NK-92 (cell line): ENCODE results near the gene SLFN13.
"Not testable (repeated sequence)": the region's sequence is repeated elsewhere in the genome, so short reads cannot be mapped to it uniquely, and the experiment has no call there.

Experiments used
- DNase-seq: peaks from one replicate; lab custom pipeline; 2025; ENCODE audit not compliant: unreplicated experiment; lab: John Stamatoyannopoulos, UW

SLFN13 gene

DNA sequence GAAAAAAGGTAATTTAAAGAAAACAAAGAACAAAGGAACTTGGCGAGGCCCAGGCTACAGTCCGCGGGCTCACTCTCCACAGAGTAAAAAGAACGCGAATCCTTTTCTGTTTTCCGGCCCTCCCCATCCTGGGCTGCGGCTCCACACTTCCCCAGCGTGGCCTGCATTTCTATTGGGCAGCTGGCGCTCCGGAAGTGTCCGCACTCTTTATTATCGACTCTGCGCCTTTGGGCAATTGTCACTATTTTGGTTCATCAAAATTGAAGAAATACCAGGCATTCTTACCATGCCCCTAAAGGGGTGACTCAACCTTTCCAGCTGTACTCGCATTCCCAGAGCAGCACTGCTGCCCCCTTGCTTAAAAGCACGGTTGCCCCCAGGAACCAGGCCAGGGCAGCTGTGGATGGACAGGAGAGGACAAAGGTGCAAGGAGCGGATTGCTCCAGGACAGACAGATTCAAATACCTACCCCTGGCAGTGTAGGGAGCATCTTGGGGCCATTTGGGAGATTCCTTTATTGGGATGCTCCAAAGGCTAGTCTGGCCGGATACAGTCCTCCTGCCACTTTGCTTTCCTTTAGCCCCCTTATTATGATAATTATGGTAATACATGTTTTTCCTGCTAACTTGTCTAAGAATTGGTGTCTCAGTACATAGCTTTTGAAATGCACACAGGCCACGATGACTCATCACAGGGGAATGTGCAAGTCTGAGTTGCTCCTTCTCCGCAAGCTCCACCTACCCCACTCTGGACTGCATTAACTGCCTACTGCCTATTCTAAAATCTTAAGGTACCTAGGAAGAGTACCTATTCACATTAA, 15.3 kb downstream of the SLFN13 start:
- DNase-seq: no peak

- no peak for DNase-seq
Measured at GRCh38 chr17:35432176-35433074, 16.1 kb downstream of the SLFN13 start, which contains the start of gene SLFN12. TSS of gene SLFN12 (minus strand) at chr17:35432500. CDS start at chr17:35423028, 9,472 bp downstream.

DNA sequence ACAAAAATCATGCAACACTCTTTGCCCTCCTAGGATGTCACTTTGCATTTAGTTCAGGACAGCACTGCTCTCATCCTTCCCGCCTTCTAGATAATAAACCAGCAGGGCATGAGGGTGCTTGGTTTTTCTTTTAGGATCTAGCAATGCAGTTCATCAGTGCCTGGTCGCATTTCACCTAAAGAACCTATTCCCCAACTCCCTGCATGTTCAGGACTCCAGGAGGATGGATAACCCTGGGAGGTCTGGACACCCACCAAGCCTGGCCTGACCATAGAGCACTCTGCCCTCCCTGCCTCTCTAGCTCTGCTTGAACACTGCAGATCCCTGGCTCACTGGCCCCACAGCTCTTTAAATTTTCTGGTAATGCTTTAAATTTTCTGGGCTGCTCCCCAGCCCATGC, 18.9 kb downstream of the SLFN13 start:
- no peak for DNase-seq

- DNase-seq: no peak
Measured at GRCh38 chr17:35428229-35428628, 20.3 kb downstream of the SLFN13 start.

DNA sequence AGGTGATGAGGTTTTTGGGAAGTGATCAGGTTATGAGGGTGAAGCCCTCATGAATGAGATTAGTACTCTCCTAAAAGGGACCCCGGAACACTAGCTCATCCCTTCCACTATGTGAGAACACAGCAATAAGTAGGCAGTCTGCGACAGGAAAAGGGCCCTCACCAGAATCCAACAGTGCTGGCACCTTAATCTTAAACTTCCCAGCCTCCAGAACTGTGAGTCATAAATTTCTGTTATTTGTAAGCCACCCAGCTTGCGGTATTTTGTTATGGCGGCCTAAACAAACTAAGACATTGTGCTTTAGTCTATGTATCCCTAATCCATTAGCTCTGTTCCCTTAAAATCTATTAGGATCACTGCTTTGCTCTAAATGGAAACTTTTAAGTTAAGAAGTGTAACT, 24.8 kb downstream of the SLFN13 start:
- DNase-seq: no peak

- not testable (repeated sequence) for DNase-seq
Measured at GRCh38 chr17:35421069-35421468, 27.5 kb downstream of the SLFN13 start.

- DNase-seq: no peak
Measured at GRCh38 chr17:35416659-35417058, 31.9 kb downstream of the SLFN13 start.

DNA sequence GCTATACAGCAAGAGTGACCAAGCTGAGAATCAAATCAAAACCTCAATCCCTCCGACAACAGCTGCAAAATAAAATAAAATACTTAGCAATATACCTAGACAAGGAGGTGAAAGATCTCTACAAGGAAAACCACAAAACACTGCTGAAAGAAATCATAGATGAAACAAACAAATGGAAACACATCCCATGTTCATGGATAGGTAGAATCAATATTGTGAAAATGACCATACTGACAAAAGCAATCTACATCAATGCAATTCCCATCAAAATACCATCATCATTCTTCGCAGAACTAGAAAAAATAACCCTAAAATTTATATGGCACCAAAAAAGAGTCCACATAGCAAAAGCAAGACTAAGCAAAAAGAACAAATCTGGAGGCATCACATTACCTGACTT, 33.9 kb downstream of the SLFN13 start:
- DNase-seq: not testable (repeated sequence)

DNA sequence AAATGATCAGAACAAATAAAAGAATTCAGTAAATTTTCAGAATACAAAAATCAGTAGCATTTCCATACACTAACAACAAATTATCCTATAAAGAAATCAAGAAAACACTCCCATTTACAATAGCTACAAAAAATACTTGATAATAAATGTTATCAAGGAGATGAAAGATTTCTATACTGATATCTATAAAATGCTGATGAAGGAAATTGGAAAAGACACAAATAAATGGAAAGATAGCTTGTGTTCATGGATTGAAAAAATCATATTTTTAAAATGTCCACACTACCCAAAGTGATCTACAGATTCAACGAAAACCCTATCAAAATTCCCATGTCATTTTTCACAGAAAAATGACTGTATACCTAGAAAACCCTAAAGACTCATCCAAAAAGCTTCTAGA, 34.3 kb downstream of the SLFN13 start:
- no peak for DNase-seq

GRCh38 chr17:35407531-35407930, 41.0 kb downstream of the SLFN13 start:
- no peak for DNase-seq

- no peak for DNase-seq
Measured at GRCh38 chr17:35406568-35406967, 42.0 kb downstream of the SLFN13 start.

GRCh38 chr17:35404360-35404759, 44.2 kb downstream of the SLFN13 start:
- DNase-seq: no peak

DNA sequence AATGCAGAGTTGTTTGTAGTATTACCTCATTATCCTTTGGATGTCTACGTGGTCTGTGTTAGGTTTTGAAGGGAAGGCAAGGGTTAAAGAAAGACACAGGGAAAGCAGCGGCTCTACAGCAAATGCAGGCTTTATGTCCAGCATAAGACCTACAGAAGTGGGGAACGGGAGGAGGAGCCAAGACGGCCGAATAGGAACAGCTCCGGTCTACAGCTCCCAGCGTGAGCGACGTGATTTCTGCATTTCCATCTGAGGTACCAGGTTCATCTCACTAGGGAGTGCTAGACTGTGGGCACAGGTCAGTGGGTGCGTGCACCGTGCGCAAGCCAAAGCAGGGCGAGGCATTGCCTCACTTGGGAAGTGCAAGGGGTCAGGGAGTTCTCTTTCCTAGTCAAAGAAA, 54.8 kb downstream of the SLFN13 start:
- not testable (repeated sequence) for DNase-seq

DNA sequence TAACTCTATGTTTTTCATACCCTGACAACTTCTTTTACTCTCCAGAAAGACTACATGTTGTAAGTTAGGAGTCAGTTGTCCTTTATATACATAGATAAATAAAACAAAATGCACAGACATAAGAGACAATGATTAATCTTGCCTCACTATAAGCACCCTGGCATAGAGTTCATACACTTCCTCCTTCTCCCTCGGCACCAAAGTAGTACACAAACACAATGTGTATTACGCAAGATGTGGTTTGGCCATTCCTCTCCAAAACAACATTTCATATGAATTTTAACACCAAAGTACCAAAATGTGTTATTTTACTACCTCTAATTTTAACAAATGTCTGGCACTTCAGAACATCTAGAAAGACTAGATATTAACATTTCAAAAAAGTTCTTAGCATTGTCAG, 57.9 kb downstream of the SLFN13 start:
- DNase-seq: no peak

DNA sequence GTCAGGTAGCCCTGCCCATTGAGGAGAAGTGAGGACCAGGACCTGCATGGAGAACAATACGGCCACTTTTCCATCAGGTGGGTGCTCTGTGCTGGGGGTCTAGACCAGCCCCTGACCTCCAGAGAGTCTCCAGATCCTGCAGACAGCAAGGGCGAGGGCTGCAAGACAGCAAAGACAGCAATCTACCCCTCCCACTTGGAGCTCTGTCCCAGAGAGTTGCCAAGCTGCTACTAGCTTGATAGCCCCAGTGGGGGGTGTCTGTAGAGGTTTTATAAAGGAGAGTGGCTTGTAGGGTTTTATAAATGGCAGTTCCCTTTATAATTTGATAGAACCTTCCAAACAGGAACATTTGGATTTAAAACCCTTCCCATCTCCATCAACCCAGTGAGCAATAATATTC, 58.4 kb downstream of the SLFN13 start:
- DNase-seq: no peak

- no peak for DNase-seq
Measured at GRCh38 chr17:35387496-35387895, 61.1 kb downstream of the SLFN13 start.
